Measurements from ENCODE around the gene ZNF396.

DNA sequence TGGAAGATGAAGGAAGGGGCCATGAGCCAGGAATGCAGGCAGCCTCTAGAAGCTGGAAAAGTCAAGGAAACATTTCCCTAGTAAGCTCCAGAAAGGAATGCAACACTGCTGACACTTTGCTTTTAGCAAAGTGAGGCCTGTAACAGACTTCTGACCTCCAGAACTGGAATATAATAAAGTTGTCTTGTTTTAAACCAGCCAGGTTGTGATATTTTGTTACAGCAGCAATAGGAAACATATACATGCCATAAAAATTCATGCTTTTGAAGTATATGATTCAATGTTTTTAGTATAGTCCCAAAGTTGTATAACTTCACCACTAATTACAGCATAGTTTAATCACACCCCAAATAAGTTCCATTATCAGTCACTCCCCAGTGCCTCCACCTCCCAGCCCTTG is 15.2 kb upstream of the ZNF396 start:
- TF ChIP-seq, protein P1, sequence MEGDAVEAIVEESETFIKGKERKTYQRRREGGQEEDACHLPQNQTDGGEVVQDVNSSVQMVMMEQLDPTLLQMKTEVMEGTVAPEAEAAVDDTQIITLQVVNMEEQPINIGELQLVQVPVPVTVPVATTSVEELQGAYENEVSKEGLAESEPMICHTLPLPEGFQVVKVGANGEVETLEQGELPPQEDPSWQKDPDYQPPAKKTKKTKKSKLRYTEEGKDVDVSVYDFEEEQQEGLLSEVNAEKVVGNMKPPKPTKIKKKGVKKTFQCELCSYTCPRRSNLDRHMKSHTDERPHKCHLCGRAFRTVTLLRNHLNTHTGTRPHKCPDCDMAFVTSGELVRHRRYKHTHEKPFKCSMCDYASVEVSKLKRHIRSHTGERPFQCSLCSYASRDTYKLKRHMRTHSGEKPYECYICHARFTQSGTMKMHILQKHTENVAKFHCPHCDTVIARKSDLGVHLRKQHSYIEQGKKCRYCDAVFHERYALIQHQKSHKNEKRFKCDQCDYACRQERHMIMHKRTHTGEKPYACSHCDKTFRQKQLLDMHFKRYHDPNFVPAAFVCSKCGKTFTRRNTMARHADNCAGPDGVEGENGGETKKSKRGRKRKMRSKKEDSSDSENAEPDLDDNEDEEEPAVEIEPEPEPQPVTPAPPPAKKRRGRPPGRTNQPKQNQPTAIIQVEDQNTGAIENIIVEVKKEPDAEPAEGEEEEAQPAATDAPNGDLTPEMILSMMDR (IDR thresholded peaks at IDR 0.05) = no peak
- TF ChIP-seq EZH2 (IDR thresholded peaks at IDR 0.05) (no peak), EZH2phosphoT487 (IDR thresholded peaks at IDR 0.05) (no peak)

All from neural progenitor cell (in vitro differentiated cells).